Measurements from ENCODE around the gene LAP3. TPM values are rescaled to one million over a fixed set of nuclear protein-coding genes. Genes with fewer than 3 reads are reported as not detected.
A peak's percentile ranks its signal among the peaks of the same experiment; 100 is the strongest.
"Not testable (repeated sequence)": the region's sequence is repeated elsewhere in the genome, so short reads cannot be mapped to it uniquely, and the experiment has no call there.

The LAP3 gene
- total and polyA plus RNA-seq, 8 donors, result 46.4 to 152 (median 90.8) TPM

- Histone ChIP-seq H3K27me3 (peaks cover 0 to 4% (median 0%) of the 10 kb centered on the region in 3 donors), H3K4me3 (no peak overlapping the region), H3K27ac (no peak overlapping the region), H3K9me3 (no peaks in the 10 kb centered on the region), H3K4me1 (no peaks in the 10 kb centered on the region), H3K36me3 (no peaks in the 10 kb centered on the region)
- TF ChIP-seq EP300 (IDR thresholded peaks at IDR 0.05), result no peak
- no peak for TF ChIP-seq POLR2AphosphoS5 (IDR thresholded peaks at IDR 0.05)
- no peak for TF ChIP-seq POLR2A (IDR thresholded peaks at IDR 0.05)
- TF ChIP-seq CTCF (IDR thresholded peaks at IDR 0.05), result no peak
- 91 to 96% (median 94%) methylated on average over 3 of the region's 3 CpGs for WGBS, 5 donors
- intact Hi-C loops (cut with DNase I; ENCODE audit: low total_unique reads), result no loop called here
- no peak for DNase-seq
Measured at GRCh38 chr4:17565846-17566245, 11.2 kb upstream of the LAP3 start.

GRCh38 chr4:17567271-17567670 is 9.7 kb upstream of the LAP3 start:
- no peak for DNase-seq
- intact Hi-C loops (cut with DNase I; ENCODE audit: low total_unique reads), result no loop called here
- 76 to 87% (median 79%) methylated on average over 2 of the region's 2 CpGs for WGBS, 5 donors
- no peak overlapping the region for H3K4me3 ChIP-seq
- no peaks in the 10 kb centered on the region for H3K9me3 ChIP-seq
- TF ChIP-seq POLR2AphosphoS5 (IDR thresholded peaks at IDR 0.05) (no peak), CTCF (IDR thresholded peaks at IDR 0.05) (no peak), EP300 (IDR thresholded peaks at IDR 0.05) (no peak), POLR2A (IDR thresholded peaks at IDR 0.05) (no peak)
- H3K36me3 ChIP-seq, result no peaks in the 10 kb centered on the region
- no peak overlapping the region for H3K27ac ChIP-seq
- H3K4me1 ChIP-seq, result no peaks in the 10 kb centered on the region
- H3K27me3 ChIP-seq, result no peaks in the 10 kb centered on the region

- intact Hi-C loops (cut with DNase I; ENCODE audit: low total_unique reads), result no loop called here
- no peak for DNase-seq
- H3K4me3 ChIP-seq, result no peak overlapping the region
- 91 to 97% (median 95%) methylated on average over 4 of the region's 4 CpGs for WGBS, 5 donors
- H3K9me3 ChIP-seq, result no peaks in the 10 kb centered on the region
- H3K27ac ChIP-seq, result no peak overlapping the region
- TF ChIP-seq EP300 (IDR thresholded peaks at IDR 0.05) (no peak), POLR2AphosphoS5 (IDR thresholded peaks at IDR 0.05) (no peak), CTCF (IDR thresholded peaks at IDR 0.05) (no peak), POLR2A (IDR thresholded peaks at IDR 0.05) (no peak)
- H3K4me1 ChIP-seq, result peaks cover 18 to 23% (median 22%) of the 10 kb centered on the region in 4 donors
- H3K36me3 ChIP-seq, result no peaks in the 10 kb centered on the region
- no peaks in the 10 kb centered on the region for H3K27me3 ChIP-seq
Measured at GRCh38 chr4:17574206-17574605, 2.8 kb upstream of the LAP3 start.

- WGBS, 5 donors, result 92 to 94% (median 93%) methylated on average over 12 of the region's 12 CpGs
- H3K9me3 ChIP-seq; H3K27me3 ChIP-seq; H3K4me3 ChIP-seq; DNase-seq; H3K27ac ChIP-seq; intact Hi-C loops (cut with DNase I; ENCODE audit: low total_unique reads); H3K36me3 ChIP-seq: not testable (repeated sequence)
- H3K4me1 ChIP-seq, result peaks cover 22 to 29% (median 28%) of the 10 kb centered on the region in 4 donors
Measured at GRCh38 chr4:17575177-17575576, 1.8 kb upstream of the LAP3 start.

GRCh38 chr4:17577665-17578481 is 875 bp downstream of the LAP3 start:
- Histone ChIP-seq H3K4me3 (peak overlapping the region; percentile 69 to 86 (median 80)), H3K4me1 (peaks cover 22 to 40% (median 32%) of the 10 kb centered on the region in 4 donors), H3K36me3 (peaks cover 13 to 28% (median 27%) of the 10 kb centered on the region in 4 donors), H3K27ac (peak overlapping the region; percentile 92 to 96 (median 94)), H3K9me3 (no peaks in the 10 kb centered on the region), H3K27me3 (no peaks in the 10 kb centered on the region)
- intact Hi-C loops (cut with DNase I; ENCODE audit: low total_unique reads), result no loop called here
- 2 to 4% (median 2%) methylated on average over 27 to 33 of the region's 33 CpGs for WGBS, 5 donors
- no peak for TF ChIP-seq CTCF (IDR thresholded peaks at IDR 0.05)
- TF ChIP-seq POLR2AphosphoS5 (IDR thresholded peaks at IDR 0.05), result no peak
- TF ChIP-seq EP300 (IDR thresholded peaks at IDR 0.05), result no peak
- TF ChIP-seq POLR2A (IDR thresholded peaks at IDR 0.05), result no peak
- DNase-seq, result peak; percentile 37 to 65
